Testis (tissue), 2 donors: ENCODE results near the gene IL15RA.
"Not testable (repeated sequence)": the region's sequence is repeated elsewhere in the genome, so short reads cannot be mapped to it uniquely, and the experiment has no call there.

Source experiments
- POLR2A ChIP-seq: fragments of 450-650 bp; IDR thresholded peaks from one replicate; pipeline ENCODE4 v1.6.1; 2017; ENCODE audit warnings: antibody characterized with exemption, mild to moderate bottlenecking, moderate library complexity
- TF ChIP-seq, protein P1 (sequence below), 3 experiments: fragments of 450-650 bp in 2 of 3; fragments of 200-600 bp in 1 of 3; sonication (generic) in 1 of 3; IDR thresholded peaks; one replicate each; pipeline ENCODE4 v1.5.1; 2016 to 2019; ENCODE audit warnings: antibody characterized with exemption in 3 of 3, mild to moderate bottlenecking in 2 of 3, moderate library complexity in 1 of 3

DNA sequence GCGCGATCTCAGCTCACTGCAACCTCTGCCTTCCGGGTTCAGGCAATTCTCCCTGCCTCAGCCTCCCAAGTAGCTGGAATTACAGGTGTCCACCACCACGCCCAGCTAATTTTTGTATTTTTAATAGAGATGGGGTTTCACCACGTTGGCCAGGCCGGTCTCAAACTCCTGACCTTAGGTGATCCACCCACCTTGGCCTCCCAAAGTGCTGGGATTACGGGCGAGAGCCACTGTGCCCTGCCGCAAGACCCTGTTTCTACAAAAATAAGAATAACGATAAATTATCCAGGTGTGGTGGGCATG, 16.4 kb downstream of the IL15RA start:
- TF ChIP-seq, protein P1, sequence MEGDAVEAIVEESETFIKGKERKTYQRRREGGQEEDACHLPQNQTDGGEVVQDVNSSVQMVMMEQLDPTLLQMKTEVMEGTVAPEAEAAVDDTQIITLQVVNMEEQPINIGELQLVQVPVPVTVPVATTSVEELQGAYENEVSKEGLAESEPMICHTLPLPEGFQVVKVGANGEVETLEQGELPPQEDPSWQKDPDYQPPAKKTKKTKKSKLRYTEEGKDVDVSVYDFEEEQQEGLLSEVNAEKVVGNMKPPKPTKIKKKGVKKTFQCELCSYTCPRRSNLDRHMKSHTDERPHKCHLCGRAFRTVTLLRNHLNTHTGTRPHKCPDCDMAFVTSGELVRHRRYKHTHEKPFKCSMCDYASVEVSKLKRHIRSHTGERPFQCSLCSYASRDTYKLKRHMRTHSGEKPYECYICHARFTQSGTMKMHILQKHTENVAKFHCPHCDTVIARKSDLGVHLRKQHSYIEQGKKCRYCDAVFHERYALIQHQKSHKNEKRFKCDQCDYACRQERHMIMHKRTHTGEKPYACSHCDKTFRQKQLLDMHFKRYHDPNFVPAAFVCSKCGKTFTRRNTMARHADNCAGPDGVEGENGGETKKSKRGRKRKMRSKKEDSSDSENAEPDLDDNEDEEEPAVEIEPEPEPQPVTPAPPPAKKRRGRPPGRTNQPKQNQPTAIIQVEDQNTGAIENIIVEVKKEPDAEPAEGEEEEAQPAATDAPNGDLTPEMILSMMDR (IDR thresholded peaks at IDR 0.05), result not testable (repeated sequence)
- not testable (repeated sequence) for TF ChIP-seq POLR2A
